Stimulated activated naive CD8-positive, alpha-beta T cell treated with anti-CD3 and anti-CD28 coated beads, Interleukin-15, amount 100 ng/mL, for 72 hours (primary cell): ENCODE results near the gene MAF.

Experiments
- ATAC-seq: fragments of 150-1000 bp; cut with Tn5 transposase; 2 replicates; pipeline ENCODE4 v1.10.0; 2021; ENCODE audit warnings: mild to moderate bottlenecking, moderate library complexity
- DNase-seq, 2 donors: peaks; one replicate each; pipeline ENCODE4 v3.0.0; 2021 to 2022
- H3K27ac Mint-ChIP-seq, 2 donors: one replicate each; pipeline ENCODE4 v1.8.0; 2022; ENCODE audit warnings: mild to moderate bottlenecking in 2 of 2, mixed read lengths in 2 of 2, moderate library complexity in 2 of 2
- H3K27me3 Mint-ChIP-seq: one replicate; pipeline ENCODE4 v1.8.0; 2022; ENCODE audit warnings: mixed read lengths
- H3K4me1 Mint-ChIP-seq: one replicate; pipeline ENCODE4 v1.8.0; 2022; ENCODE audit warnings: mild to moderate bottlenecking, mixed read lengths
- H3K4me3 Mint-ChIP-seq, 2 donors: one replicate each; pipeline ENCODE4 v1.8.0; 2022; ENCODE audit warnings: mild to moderate bottlenecking in 2 of 2, mixed read lengths in 2 of 2, moderate library complexity in 1 of 2
- H3K9me3 Mint-ChIP-seq, 2 donors: one replicate each; pipeline ENCODE4 v1.8.0; 2022; ENCODE audit warnings: mixed read lengths in 2 of 2

MAF gene

DNA sequence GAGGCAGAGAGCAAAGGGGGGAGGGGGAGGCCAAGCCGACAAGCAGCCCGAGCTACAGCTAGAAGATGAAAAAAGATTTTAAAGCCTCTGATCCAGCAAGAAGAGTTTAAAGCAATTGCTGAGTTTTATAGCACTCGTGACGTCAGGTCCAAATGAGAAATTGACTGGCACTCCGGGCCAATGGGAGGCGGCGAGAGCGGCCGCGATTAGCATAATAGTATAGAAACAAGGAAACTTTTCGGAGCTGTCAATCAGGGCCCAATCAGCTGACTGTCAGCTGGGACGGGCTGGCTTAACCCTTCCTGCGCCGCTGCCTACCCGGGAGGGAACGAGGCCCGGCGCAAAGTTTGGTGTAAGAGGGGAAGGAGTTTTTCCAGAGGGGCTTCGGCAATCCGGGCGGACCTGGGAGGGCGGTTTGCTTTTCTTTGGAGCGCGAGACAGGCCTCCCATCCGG lies at the start of gene MAF:
Gene MAF (minus strand): TSS at position 100 of the 454 bp plus-strand sequence. CDS start 835 bp downstream, outside the sequence.
- H3K4me3 Mint-ChIP-seq = peak within 1 kb of the TSS; percentile 83 to 87
- no peaks in the 10 kb centered on the region for H3K9me3 Mint-ChIP-seq
- peak within 1 kb of the TSS in 1 of 2 donors; percentile 64 for H3K27ac Mint-ChIP-seq
- H3K27me3 Mint-ChIP-seq = peaks cover 84% of the 10 kb centered on the region
- ATAC-seq = peak; percentile 87
- peaks cover 44% of the 10 kb centered on the region for H3K4me1 Mint-ChIP-seq
- DNase-seq = peak; percentile 49 to 63

DNA sequence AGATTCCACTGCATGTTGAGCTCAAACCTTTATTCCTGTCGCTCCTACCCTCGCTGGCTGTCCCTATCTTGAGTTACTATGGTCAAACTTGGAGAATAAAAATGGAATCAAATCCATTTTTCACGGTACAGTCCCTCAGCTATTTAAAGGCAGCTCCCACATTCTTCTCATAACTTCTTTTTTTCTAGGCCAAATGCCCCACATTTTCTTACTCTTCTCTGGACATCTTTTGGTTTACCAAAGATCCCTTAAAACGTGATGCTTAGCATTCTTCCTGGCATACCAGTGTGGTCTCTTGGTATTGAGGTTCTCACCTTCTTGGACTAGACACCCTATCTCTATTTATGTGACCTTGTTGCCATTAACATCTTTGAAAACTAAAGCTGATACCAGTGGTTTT lies 48.3 kb upstream of the MAF start:
- no peaks in the 10 kb centered on the region for H3K4me1 Mint-ChIP-seq
- H3K27ac Mint-ChIP-seq = no peak overlapping the region
- H3K9me3 Mint-ChIP-seq = no peaks in the 10 kb centered on the region
- no peak overlapping the region for H3K4me3 Mint-ChIP-seq
- ATAC-seq = no peak
- H3K27me3 Mint-ChIP-seq = peaks cover 6% of the 10 kb centered on the region
- no peak for DNase-seq

DNA sequence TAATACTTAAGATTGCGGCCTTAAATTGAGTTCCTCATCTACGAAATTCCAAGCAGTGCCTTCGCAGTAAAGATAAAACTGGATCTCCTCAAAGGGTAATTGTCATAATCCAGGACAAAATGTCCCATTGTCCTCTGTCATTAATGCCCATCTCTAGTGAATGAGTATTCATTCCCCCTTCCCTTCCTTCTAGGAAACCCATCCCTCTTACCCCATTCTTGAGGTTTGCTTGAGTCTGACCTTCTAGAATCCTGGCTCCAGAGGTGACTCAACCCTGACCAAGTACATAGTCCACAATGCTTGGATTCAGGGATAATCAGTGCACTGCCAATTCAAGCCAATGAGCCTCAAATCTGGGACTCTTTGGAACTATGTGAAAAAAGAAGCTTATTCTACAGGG lies 47.0 kb upstream of the MAF start:
- Mint-ChIP-seq H3K27me3 (peaks cover 6% of the 10 kb centered on the region), H3K4me1 (no peaks in the 10 kb centered on the region), H3K27ac (no peak overlapping the region), H3K4me3 (no peak overlapping the region), H3K9me3 (no peaks in the 10 kb centered on the region)
- ATAC-seq (no peak), DNase-seq (no peak)

DNA sequence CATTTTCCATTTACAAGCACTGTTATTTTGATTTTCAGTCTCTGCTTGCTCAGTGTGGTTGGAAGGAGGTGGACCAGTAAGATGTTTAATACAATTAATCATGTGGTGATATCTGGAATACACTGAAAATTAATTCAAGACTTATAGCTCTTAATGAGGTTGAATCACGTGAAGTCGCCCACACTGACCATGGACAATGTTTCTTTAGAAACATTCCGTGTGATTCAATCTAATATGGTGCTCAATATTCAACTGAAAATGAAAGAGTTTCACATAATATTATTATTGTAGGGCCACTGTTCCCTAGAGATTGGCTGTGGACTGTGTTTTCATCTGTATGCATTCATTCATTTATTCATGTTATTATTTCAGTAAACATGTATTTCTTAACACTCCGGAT lies 45.2 kb upstream of the MAF start:
- H3K4me1 Mint-ChIP-seq = no peaks in the 10 kb centered on the region
- no peak for ATAC-seq

DNA sequence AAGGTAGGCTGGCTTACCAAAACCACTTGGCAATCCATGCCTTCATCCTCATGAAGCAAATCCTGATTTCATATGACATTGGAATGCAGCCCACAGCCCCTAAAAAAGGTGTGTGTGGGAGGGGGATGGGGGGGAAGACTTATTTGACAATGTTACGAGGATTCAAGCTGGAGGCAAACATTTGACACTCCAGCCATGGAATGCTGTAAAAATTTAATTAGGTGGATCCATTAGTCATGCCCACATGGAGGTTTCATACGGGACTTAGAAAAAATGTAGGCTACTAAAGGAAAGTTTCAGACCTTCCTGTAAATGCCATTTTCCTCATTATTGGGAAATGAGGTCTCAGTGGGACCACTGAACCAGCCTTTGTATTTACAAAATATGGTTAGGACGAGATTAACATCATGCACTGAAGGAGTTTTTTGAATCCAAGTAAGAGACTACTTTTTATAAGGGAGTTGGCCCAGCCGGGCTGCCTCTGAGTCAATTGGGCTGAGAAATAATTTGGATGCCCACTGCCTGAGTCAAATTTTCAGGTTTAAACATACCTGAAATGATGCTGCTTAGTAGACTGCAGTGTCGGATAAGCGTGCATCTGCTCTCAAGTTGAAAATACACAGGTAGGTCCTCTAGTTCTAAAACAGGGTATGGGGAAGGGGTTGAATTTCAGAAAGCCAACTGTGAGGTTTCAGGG lies 44.6 kb upstream of the MAF start:
- peaks cover 6% of the 10 kb centered on the region for H3K27me3 Mint-ChIP-seq
- no peak overlapping the region for H3K27ac Mint-ChIP-seq
- peaks cover 1% of the 10 kb centered on the region for H3K4me1 Mint-ChIP-seq
- H3K9me3 Mint-ChIP-seq = no peaks in the 10 kb centered on the region
- no peak for DNase-seq
- ATAC-seq = no peak
- no peak overlapping the region for H3K4me3 Mint-ChIP-seq

More for the DNA sequence above, 45.2 kb upstream of the MAF start:
- H3K27ac Mint-ChIP-seq = no peak overlapping the region
- peaks cover 6% of the 10 kb centered on the region for H3K27me3 Mint-ChIP-seq
- no peak for DNase-seq
- H3K9me3 Mint-ChIP-seq = no peaks in the 10 kb centered on the region
- no peak overlapping the region for H3K4me3 Mint-ChIP-seq

DNA sequence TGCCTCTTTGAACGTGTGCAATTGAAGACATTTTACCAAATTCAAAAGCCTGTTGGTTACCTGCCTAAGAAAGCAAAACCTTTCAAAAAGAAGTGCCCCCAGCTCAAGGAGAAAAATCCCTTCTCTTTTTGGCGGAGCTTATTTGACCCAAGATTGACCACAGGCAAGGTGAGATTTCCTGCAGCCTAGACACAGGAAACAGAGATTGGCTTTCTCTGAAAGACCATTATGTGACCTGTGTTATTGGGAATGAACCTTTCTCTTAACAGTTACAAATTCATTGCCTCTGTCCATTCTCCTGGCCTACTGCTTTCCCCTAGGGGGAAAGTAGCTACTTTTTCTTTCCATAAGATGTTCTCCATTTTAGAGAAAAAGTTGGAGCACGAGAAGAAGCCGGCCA lies 42.1 kb upstream of the MAF start:
- H3K27ac Mint-ChIP-seq = no peak overlapping the region
- H3K27me3 Mint-ChIP-seq = no peaks in the 10 kb centered on the region
- no peak for DNase-seq
- no peak for ATAC-seq
- H3K4me1 Mint-ChIP-seq = peaks cover 6% of the 10 kb centered on the region
- no peaks in the 10 kb centered on the region for H3K9me3 Mint-ChIP-seq
- H3K4me3 Mint-ChIP-seq = no peak overlapping the region

DNA sequence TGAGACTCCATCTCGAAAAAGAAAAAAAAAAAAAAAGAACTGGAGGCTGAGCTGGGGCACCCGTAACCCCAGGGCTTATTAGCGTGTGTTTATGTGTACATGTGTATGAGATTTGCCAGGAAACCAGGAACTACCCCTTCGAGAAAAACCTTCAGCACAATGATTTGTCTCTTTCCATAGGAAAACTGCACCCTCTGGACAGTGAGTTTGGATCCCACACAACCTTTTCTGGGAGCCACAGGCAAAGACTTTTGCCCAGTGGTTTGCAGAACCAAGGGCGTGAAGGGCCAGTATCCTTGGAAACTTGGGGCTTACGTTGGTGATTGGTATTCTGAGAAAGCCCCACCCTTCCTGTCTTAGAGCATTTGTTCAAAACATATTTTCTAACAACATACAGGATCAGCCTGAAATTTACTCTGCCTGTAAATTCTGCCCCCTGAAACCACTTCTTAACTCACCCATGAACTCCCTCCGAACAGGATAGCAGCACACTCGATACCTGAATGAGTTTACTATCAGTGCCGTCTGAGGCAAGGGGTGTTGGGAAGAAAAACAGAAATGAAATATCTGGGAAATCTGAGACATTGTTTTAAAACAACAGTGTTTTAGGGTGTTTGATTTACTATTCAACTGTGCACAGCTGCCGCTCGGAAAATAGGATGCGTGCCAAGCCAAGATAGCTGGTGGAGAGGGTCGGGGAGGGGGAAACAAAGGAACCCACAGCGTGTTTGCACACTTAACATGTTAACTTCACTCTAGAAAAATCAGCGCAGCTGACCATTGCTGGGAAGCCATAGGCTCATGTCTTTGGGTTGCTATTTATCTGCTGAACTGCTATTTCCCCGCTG lies 40.2 kb upstream of the MAF start:
- Mint-ChIP-seq H3K9me3 (no peaks in the 10 kb centered on the region), H3K4me3 (no peak overlapping the region), H3K27ac (no peak overlapping the region), H3K27me3 (no peaks in the 10 kb centered on the region), H3K4me1 (peaks cover 6% of the 10 kb centered on the region)
- DNase-seq (no peak), ATAC-seq (no peak)

DNA sequence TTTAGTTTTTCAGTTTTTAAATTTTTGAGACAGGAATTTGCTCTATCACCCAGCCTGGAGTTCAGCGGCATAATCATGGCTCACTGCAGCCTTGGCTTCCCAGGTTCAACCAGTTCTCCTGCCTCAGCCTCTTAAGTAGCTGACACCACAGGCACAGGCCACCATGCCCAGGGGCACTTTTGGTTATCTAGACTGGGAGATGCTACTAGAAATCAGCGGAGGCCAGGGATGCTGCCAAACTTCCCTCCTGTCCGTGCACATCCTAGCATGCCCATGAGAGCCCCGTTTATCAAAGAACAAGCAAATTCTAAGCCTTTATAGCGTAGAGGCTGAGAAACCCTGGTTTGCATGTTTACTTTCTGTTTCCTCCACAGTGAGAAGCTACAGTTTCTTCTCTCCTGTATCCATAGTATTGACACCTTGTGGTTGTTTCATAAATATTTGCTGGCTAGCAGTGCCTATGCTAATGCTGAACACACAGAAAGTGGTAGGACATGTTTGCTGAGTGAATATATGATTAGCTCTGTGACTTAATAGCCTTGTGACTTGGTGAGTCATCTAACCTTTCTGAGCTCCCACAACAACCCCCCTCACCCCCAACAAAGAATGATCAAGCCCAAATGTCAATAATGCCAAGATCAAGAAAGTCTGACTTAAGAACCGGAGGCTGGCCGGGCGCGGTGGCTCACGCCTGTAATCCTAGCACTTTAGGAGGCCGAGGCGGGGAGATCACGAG lies 39.2 kb upstream of the MAF start:
- H3K9me3 Mint-ChIP-seq = no peaks in the 10 kb centered on the region
- H3K4me1 Mint-ChIP-seq = peaks cover 6% of the 10 kb centered on the region
- ATAC-seq = no peak
- no peak overlapping the region for H3K4me3 Mint-ChIP-seq
- no peak for DNase-seq
- H3K27me3 Mint-ChIP-seq = no peaks in the 10 kb centered on the region
- peak overlapping the region in 1 of 2 donors; percentile 82 for H3K27ac Mint-ChIP-seq

DNA sequence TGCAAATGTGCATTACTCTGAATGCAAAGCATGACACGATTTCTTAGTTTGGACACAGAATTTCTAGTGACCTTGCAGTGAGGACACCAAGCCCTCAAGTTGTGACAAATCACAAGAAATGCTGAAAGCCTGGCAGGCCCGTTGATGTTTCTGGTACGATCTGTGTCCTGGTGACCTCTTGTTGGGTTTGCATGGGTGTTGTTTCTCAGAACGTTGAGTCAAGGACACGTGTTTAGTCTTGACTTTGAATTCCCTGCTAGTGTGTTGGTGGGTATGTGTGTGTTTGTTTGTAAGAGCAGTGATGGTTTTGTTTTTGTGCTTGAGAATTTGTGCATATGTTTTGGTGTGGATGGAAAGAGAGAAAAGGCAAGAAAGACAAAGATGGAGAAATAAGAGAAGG lies 37.8 kb upstream of the MAF start:
- H3K4me1 Mint-ChIP-seq = peaks cover 6% of the 10 kb centered on the region
- H3K4me3 Mint-ChIP-seq = no peak overlapping the region
- DNase-seq = no peak
- ATAC-seq = no peak
- H3K27me3 Mint-ChIP-seq = peaks cover 2% of the 10 kb centered on the region
- no peaks in the 10 kb centered on the region for H3K9me3 Mint-ChIP-seq
- H3K27ac Mint-ChIP-seq = no peak overlapping the region

DNA sequence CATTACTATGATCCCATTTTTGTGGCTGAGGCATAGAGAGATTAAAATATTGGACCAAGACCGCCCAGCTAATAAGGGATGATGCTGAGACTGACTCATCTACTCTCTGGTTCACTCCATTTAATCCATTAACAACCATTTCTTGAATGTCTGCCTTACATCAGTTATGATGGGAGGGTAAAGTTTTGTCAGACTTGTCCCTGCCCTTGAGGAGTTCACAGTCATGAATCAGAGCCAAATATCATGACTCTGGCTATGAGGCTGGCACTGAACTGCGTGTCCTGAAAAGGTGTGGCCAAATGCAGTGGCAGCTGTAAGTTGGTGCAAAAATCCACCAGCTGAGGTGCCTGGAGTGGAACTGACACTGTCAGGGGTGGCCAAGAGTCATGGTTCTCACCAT lies 35.0 kb upstream of the MAF start:
- peaks cover 0 to 5% of the 10 kb centered on the region in 2 donors for H3K9me3 Mint-ChIP-seq
- H3K27ac Mint-ChIP-seq = no peak overlapping the region
- H3K4me1 Mint-ChIP-seq = peaks cover 6% of the 10 kb centered on the region
- no peak for ATAC-seq
- H3K4me3 Mint-ChIP-seq = no peak overlapping the region
- H3K27me3 Mint-ChIP-seq = peaks cover 30% of the 10 kb centered on the region
- no peak for DNase-seq

DNA sequence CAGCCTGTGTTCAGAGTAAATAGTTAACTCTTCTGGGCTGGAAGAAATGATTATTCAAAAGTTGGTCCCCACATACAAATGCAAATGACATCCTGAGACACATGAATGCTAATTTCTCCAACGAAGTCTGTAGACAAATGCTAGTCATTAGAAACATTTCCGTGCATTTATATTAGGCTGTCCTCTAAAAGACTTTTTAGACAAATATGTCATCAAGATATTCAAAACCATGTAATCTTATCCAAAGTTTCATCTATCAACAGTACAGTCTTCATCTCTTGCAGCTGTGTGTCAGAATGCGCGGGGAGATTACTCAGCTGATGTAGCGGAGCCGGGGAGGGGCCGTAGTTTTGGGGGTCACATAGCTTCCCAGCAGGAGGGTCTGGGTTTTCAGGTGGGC lies 33.8 kb upstream of the MAF start:
- Mint-ChIP-seq H3K27me3 (peaks cover 37% of the 10 kb centered on the region), H3K9me3 (peaks cover 0 to 17% of the 10 kb centered on the region in 2 donors), H3K4me3 (no peak overlapping the region), H3K4me1 (no peaks in the 10 kb centered on the region), H3K27ac (no peak overlapping the region)
- no peak for DNase-seq
- no peak for ATAC-seq

DNA sequence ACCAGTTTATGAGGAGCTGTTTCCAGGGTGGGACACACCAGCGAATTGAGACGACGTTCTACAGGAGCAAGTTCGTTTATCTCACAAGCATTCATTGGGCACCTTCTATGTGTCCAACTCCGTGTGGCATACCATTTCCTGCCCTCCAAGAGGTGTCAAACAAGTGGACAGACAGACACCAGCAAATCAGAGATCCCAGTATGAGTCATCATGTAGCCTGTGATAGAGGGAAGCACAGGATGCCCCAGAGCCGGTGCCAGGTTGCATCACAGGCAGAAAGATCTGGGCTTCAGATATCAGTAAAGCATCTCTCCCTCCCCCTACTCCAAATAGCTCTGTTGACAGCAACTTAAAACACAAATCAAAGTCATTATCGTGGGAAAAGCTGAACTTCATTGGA lies 31.8 kb upstream of the MAF start:
- H3K4me3 Mint-ChIP-seq = no peak overlapping the region
- H3K27me3 Mint-ChIP-seq = peaks cover 37% of the 10 kb centered on the region
- ATAC-seq (no peak), DNase-seq (no peak)
- H3K9me3 Mint-ChIP-seq = peaks cover 0 to 18% of the 10 kb centered on the region in 2 donors
- peaks cover 11% of the 10 kb centered on the region for H3K4me1 Mint-ChIP-seq
- no peak overlapping the region for H3K27ac Mint-ChIP-seq

DNA sequence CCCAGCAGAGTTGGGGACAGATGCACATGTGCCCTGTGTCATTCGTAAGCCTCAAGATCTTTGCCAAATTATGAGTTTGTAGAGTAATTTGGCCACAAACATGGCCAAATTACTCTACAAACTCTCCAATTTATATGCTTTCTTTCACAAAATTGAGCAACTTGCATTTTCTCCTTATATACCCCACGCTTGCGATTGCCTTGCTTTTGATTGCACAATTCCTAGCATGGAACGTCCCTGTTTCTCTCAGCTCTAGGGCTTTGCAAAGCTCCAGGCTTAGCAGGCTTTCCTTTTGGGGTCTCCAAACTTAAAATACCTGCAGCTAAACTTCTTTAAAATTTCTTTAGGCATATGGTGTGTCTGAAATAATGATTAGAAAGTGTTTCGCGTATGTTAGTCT lies 28.5 kb upstream of the MAF start:
- DNase-seq = no peak
- Mint-ChIP-seq H3K27ac (peak overlapping the region in 1 of 2 donors; percentile 28), H3K27me3 (peaks cover 56% of the 10 kb centered on the region), H3K4me3 (no peak overlapping the region), H3K9me3 (peaks cover 0 to 18% of the 10 kb centered on the region in 2 donors), H3K4me1 (peaks cover 11% of the 10 kb centered on the region)
- no peak for ATAC-seq

DNA sequence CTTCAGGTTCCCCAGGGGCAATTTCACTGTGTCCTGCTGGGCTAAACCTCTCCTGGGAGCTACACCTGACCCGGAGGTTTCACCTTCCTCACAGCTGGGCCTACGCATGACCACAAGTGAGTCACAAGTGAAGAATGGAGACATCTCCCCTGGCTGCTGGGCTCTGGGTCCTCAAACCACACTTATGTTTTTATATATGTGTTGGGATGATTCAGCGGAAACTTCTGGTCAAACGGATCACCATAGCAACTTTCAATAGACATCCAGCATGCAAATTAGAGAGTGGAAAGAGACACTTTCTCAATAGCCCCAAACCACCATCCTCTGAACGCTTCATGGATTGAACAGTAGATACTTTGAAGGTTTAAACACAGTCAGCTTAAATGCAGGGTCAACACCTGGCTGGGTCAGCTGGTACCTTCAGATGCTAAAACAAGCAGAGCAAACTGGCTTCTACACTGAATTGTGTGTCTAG lies 28.0 kb upstream of the MAF start:
- DNase-seq (peak; percentile 41 to 72), ATAC-seq (peak; percentile 96)
- peak overlapping the region; percentile 28 to 65 for H3K27ac Mint-ChIP-seq
- H3K4me3 Mint-ChIP-seq = peak overlapping the region in 1 of 2 donors; percentile 1
- peaks cover 11% of the 10 kb centered on the region for H3K4me1 Mint-ChIP-seq
- peaks cover 0 to 18% of the 10 kb centered on the region in 2 donors for H3K9me3 Mint-ChIP-seq
- peaks cover 60% of the 10 kb centered on the region for H3K27me3 Mint-ChIP-seq

DNA sequence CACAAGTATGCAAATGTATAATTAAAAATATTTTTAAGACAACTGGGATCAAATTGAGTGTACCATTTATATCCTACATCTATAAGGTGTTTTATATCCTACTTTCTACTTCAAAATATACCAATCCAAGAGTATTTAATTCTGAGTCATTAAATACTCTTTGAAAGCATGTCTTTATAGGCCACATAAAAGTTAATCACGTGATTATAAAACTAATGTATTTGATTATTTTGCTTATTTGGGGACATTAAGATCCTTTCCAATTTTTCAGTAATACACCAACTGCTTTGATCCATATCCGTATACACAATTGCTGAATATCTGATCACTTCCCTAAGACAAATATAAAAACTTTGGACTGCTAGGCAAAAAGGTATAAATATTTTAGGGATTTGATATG lies 26.6 kb upstream of the MAF start:
- ATAC-seq (no peak), DNase-seq (no peak)
- no peak overlapping the region for H3K27ac Mint-ChIP-seq
- peaks cover 11% of the 10 kb centered on the region for H3K4me1 Mint-ChIP-seq
- H3K9me3 Mint-ChIP-seq = peaks cover 0 to 18% of the 10 kb centered on the region in 2 donors
- peaks cover 57% of the 10 kb centered on the region for H3K27me3 Mint-ChIP-seq
- no peak overlapping the region for H3K4me3 Mint-ChIP-seq
